ENCODE measurements around the gene SLC22A5. TPM values are rescaled to one million over a fixed set of nuclear protein-coding genes. Genes with fewer than 3 reads are reported as not detected.

The SLC22A5 gene
- total RNA-seq, 2 experiments from 2014 or later = 0.36 to 0.88 TPM

DNA sequence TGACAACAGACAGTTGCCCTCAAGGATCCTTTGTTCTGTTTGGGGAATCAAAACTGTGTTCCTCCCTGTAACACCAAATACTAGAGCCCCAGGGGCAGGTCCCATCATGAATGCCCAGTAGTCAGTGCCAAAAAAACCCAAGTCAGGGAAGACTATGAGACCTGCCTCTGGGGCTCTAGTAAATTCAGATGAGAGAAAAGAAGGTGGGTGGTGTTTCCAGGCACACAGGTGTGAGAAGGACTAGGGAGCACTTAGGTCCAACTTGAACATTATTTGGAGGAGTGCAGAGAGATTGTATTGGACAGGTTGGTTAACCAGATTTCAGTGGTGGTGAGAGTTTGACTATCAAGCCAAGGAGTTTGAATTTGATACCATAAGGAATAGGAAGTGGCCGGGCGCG, 52.0 kb downstream of the SLC22A5 start:
- Histone ChIP-seq H4K20me1 (ENCODE audit: insufficient read depth, low read length) (no peaks in the 10 kb centered on the region), H3K4me1 (ENCODE audit: insufficient read depth, low read length, poor library complexity, severe bottlenecking) (peaks cover 84% of the 10 kb centered on the region), H3K79me2 (ENCODE audit: insufficient read depth, low read depth, low read length) (peaks cover 4% of the 10 kb centered on the region; the same call in 1 of the 2 replicates), H3K9me2 (ENCODE audit: insufficient read depth, low read length) (no peaks in the 10 kb centered on the region), H3K27ac (ENCODE audit: low read depth, low read length, poor library complexity, severe bottlenecking) (peak overlapping the region; percentile 96), H3K4me2 (ENCODE audit: low read length) (peak overlapping the region; percentile 82), H3K4me3 (ENCODE audit: low read depth, low read length, poor library complexity, severe bottlenecking) (peak overlapping the region; percentile 62), H3K36me3 (ENCODE audit: insufficient read depth, low read length) (no peaks in the 10 kb centered on the region), H2AFZ (ENCODE audit: low read length) (no peak overlapping the region; the same call in 1 of the 2 replicates), H3K9me3 (ENCODE audit: low read length) (no peaks in the 10 kb centered on the region)
- intact Hi-C loops (cut with micrococcal nuclease; ENCODE audit: unreplicated experiment) = no loop called here
- TF ChIP-seq CTCF (conservative IDR thresholded peaks at IDR 0.05; ENCODE audit: low read length) = no peak
- TF ChIP-seq EZH2phosphoT487 (IDR thresholded peaks at IDR 0.05; ENCODE audit: borderline replicate concordance, low read depth, low read length) = no peak
- DNase-seq (ENCODE audit: low spot score) = no peak
- ChIA-PET CTCF (ENCODE audit: unreplicated experiment) (interaction anchor here (1.1 to 1.7 kb wide), 4 partner anchors 11 to 77 kb away, joined by 4 to 9 read pairs (median 6); no protein-coding TSS in a partner anchor), POLR2A (interaction anchor here (1.3 to 1.7 kb wide), 4 partner anchors 34 to 66 kb away, joined by 3 to 9 read pairs (median 4); no protein-coding TSS in a partner anchor)
- BruUV-seq (replicated peaks) = no TSS peak

DNA sequence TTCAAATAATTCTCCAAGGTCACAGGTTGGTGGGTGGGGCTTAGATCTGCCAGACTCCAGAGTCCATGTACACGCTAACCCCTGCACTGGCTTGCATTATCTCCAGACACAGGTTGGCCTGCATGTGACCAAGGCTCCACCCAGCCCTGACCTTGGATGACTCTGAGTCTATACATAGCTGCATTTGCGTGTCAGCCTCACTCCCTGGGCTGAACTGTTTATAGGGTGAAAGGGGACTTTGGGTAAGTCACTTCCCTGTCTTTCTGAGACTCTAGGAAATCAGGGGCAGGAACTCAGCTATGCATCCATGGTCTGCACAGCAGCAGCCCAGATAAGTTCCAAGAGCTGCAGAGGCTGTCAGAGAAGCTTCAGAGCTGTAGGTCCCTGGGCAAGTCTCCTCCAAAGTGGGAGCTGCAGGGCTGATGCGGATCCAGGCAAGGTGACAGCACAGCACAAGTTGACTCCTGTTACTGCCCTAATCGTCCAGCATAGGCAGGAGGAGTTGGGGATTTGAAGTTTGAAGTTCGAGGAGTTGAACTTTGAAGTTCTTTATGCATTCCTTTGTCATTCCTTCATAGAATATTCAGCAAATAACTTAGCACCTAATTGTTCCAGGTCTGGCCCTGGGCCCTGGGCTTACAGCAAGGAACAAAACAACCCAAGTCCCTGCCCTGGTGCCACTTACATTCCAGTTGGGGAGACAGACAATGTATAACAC, 53.4 kb downstream of the SLC22A5 start:
- peaks cover 4% of the 10 kb centered on the region; the same call in 1 of the 2 replicates for H3K79me2 ChIP-seq (ENCODE audit: insufficient read depth, low read depth, low read length)
- no peaks in the 10 kb centered on the region for H3K36me3 ChIP-seq (ENCODE audit: insufficient read depth, low read length)
- TF ChIP-seq EZH2phosphoT487 (IDR thresholded peaks at IDR 0.05; ENCODE audit: borderline replicate concordance, low read depth, low read length) (no peak), CTCF (conservative IDR thresholded peaks at IDR 0.05; ENCODE audit: low read length) (no peak)
- H3K9me3 ChIP-seq (ENCODE audit: low read length) = no peaks in the 10 kb centered on the region
- H3K4me3 ChIP-seq (ENCODE audit: low read depth, low read length, poor library complexity, severe bottlenecking) = peak overlapping the region; percentile 12
- H4K20me1 ChIP-seq (ENCODE audit: insufficient read depth, low read length) = no peaks in the 10 kb centered on the region
- no peaks in the 10 kb centered on the region for H3K9me2 ChIP-seq (ENCODE audit: insufficient read depth, low read length)
- H3K4me2 ChIP-seq (ENCODE audit: low read length) = peak overlapping the region; percentile 68
- peak overlapping the region; percentile 96 for H3K27ac ChIP-seq (ENCODE audit: low read depth, low read length, poor library complexity, severe bottlenecking)
- H3K4me1 ChIP-seq (ENCODE audit: insufficient read depth, low read length, poor library complexity, severe bottlenecking) = peaks cover 92% of the 10 kb centered on the region
- BruUV-seq (replicated peaks) = no TSS peak
- intact Hi-C loops (cut with micrococcal nuclease; ENCODE audit: unreplicated experiment) = no loop called here
- ChIA-PET CTCF (ENCODE audit: unreplicated experiment) (interaction anchor here (0.8 to 1.5 kb wide), 4 partner anchors 9 to 73 kb away, joined by 3 to 5 read pairs (median 3); no protein-coding TSS in a partner anchor), POLR2A (interaction anchor here (1.0 to 7.2 kb wide), 10 partner anchors 9 to 73 kb away, joined by 3 to 49 read pairs (median 4); partner anchors contain the start of gene IRF1)
- DNase-seq (ENCODE audit: low spot score) = peak; percentile 69
- no peak overlapping the region for H2AFZ ChIP-seq (ENCODE audit: low read length)

Data from OCI-LY7 (cell line).